ENCODE results near the gene AKR1C4.
"Not testable (repeated sequence)": the region's sequence is repeated elsewhere in the genome, so short reads cannot be mapped to it uniquely, and the experiment has no call there.

Gene AKR1C4

GRCh38 chr10:5195727-5196374 lies 786 bp upstream of the AKR1C4 start:
- no peak for ATAC-seq
- no peak for TF ChIP-seq ZNF565 (CRISPR knock-in tag; conservative IDR thresholded peaks at IDR 0.05; ENCODE audit: low read depth)

GRCh38 chr10:5198386-5198785 lies 1.7 kb downstream of the AKR1C4 start:
- ATAC-seq = no peak

GRCh38 chr10:5199398-5199797 lies 2.8 kb downstream of the AKR1C4 start:
- no peak for ATAC-seq

More at GRCh38 chr10:5198386-5198785, 1.7 kb downstream of the AKR1C4 start:
- no peak for TF ChIP-seq BACH2 (CRISPR knock-in tag; IDR thresholded peaks at IDR 0.05; ENCODE audit: borderline replicate concordance)
- no peak for TF ChIP-seq ZNF8 (CRISPR knock-in tag; IDR thresholded peaks at IDR 0.05)
- TF ChIP-seq ESRRG (CRISPR knock-in tag; IDR thresholded peaks at IDR 0.05) = no peak
- TF ChIP-seq RARB (CRISPR knock-in tag; IDR thresholded peaks at IDR 0.05) = no peak

GRCh38 chr10:5206799-5207198 lies 10.2 kb downstream of the AKR1C4 start:
- no peak for ATAC-seq
- TF ChIP-seq SNAI2 (CRISPR knock-in tag; IDR thresholded peaks at IDR 0.05) = no peak
- no peak for TF ChIP-seq BACH2 (CRISPR knock-in tag; IDR thresholded peaks at IDR 0.05; ENCODE audit: borderline replicate concordance)
- TF ChIP-seq ZC3H10 (CRISPR knock-in tag; IDR thresholded peaks at IDR 0.05) = no peak

More at GRCh38 chr10:5199398-5199797, 2.8 kb downstream of the AKR1C4 start:
- TF ChIP-seq POU6F1 (CRISPR knock-in tag; IDR thresholded peaks at IDR 0.05; ENCODE audit: borderline replicate concordance, low read depth) (no peak), RARB (CRISPR knock-in tag; IDR thresholded peaks at IDR 0.05) (no peak)

GRCh38 chr10:5209776-5210175 lies 13.1 kb downstream of the AKR1C4 start:
- ATAC-seq = not testable (repeated sequence)

- not testable (repeated sequence) for ATAC-seq
Measured at GRCh38 chr10:5210261-5210660, 13.6 kb downstream of the AKR1C4 start.

GRCh38 chr10:5211696-5212536 lies 15.3 kb downstream of the AKR1C4 start:
- TF ChIP-seq BACH2 (CRISPR knock-in tag; IDR thresholded peaks at IDR 0.05; ENCODE audit: borderline replicate concordance) (no peak), PATZ1 (CRISPR knock-in tag; IDR thresholded peaks at IDR 0.05; ENCODE audit: borderline replicate concordance) (no peak), ISL1 (CRISPR knock-in tag; IDR thresholded peaks at IDR 0.05) (no peak), SNAI2 (CRISPR knock-in tag; IDR thresholded peaks at IDR 0.05) (no peak), POU6F1 (CRISPR knock-in tag; IDR thresholded peaks at IDR 0.05; ENCODE audit: borderline replicate concordance, low read depth) (no peak), GLIS3 (CRISPR knock-in tag; IDR thresholded peaks at IDR 0.05) (no peak), TSHZ2 (CRISPR knock-in tag; IDR thresholded peaks at IDR 0.05) (no peak), ZNF8 (CRISPR knock-in tag; IDR thresholded peaks at IDR 0.05) (no peak), ZC3H10 (CRISPR knock-in tag; IDR thresholded peaks at IDR 0.05) (no peak), CREB5 (CRISPR knock-in tag; IDR thresholded peaks at IDR 0.05; ENCODE audit: low read depth) (no peak), CSDC2 (CRISPR knock-in tag; IDR thresholded peaks at IDR 0.05) (no peak), TOX (CRISPR knock-in tag; IDR thresholded peaks at IDR 0.05; ENCODE audit: borderline replicate concordance) (no peak), RARB (CRISPR knock-in tag; IDR thresholded peaks at IDR 0.05) (no peak), CSRNP3 (CRISPR knock-in tag; IDR thresholded peaks at IDR 0.05) (no peak), ZNF565 (CRISPR knock-in tag; conservative IDR thresholded peaks at IDR 0.05; ENCODE audit: low read depth) (no peak), PPARA (CRISPR knock-in tag; IDR thresholded peaks at IDR 0.05; ENCODE audit: borderline replicate concordance) (no peak), ESRRG (CRISPR knock-in tag; IDR thresholded peaks at IDR 0.05) (no peak)
- ATAC-seq = no peak

Data from SK-N-SH treated with all-trans-retinoic acid at 6 μM for 48 hours (cell line).